ENCODE measurements around the gene GIT1. TPM values are rescaled to one million over a fixed set of nuclear protein-coding genes. Genes with fewer than 3 reads are reported as not detected.

The GIT1 gene
- total and polyA plus RNA-seq, 2 donors (not counting 1 experiment from before 2014, with no cell fraction given) = 12.4 to 20.1 TPM

DNA sequence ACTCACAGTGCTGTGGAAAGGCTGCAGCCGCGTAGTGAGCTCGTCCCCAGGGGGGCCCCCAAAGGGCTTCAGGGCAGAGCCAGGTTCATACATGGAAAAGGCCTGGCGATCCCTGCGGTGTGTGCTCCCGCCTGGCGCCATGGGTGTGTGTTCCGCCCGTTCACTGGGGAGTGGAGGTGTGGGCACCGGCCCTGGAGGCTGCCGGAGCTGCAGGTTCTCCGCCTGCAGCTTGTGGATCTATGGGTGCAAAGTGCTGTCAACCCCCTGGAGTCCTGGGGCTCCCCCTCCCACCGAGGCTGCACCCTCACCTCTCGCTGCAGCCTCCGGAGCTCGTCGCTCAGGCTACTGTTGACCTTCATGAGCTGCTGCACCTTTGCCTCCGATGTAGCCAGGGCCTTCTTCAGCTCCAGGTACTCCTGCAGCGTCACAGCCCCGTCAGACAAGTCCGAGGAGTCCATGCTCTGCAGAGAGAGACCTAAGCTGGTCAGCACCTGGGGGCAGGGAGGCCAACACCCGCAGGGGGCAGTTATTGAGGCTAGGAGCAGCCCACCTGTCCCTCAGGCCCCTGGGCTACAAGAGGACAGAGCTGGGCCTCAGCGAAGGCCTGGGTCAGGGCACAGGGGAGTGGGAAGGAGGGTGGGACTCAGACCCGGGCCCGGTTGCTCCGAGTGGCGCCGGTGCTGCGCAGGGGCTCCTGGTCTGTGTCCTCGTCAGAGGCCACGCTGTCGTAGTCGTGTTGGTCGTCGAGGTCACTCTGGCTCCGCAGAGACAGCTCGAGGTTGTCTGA lies 13.0 kb downstream of the GIT1 start:
- TF ChIP-seq, protein P1, sequence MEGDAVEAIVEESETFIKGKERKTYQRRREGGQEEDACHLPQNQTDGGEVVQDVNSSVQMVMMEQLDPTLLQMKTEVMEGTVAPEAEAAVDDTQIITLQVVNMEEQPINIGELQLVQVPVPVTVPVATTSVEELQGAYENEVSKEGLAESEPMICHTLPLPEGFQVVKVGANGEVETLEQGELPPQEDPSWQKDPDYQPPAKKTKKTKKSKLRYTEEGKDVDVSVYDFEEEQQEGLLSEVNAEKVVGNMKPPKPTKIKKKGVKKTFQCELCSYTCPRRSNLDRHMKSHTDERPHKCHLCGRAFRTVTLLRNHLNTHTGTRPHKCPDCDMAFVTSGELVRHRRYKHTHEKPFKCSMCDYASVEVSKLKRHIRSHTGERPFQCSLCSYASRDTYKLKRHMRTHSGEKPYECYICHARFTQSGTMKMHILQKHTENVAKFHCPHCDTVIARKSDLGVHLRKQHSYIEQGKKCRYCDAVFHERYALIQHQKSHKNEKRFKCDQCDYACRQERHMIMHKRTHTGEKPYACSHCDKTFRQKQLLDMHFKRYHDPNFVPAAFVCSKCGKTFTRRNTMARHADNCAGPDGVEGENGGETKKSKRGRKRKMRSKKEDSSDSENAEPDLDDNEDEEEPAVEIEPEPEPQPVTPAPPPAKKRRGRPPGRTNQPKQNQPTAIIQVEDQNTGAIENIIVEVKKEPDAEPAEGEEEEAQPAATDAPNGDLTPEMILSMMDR (conservative IDR thresholded peaks at IDR 0.05 in 1 of 2, IDR thresholded peaks at IDR 0.05 in 1 of 2; ENCODE audit: low read depth in 1 of 2, low read length in 2 of 2) = no peak
- TF ChIP-seq EZH2 (IDR thresholded peaks at IDR 0.05; ENCODE audit: low read length, missing control alignments) = no peak
- Histone ChIP-seq H3K36me3 (ENCODE audit: control insufficient read depth, insufficient read depth, low read length) (peaks cover 42% of the 10 kb centered on the region), H4K20me1 (ENCODE audit: control insufficient read depth, extremely low read depth, insufficient read depth, low read length) (no peaks in the 10 kb centered on the region), H3K79me2 (ENCODE audit: control insufficient read depth, insufficient read depth, low read length) (no peaks in the 10 kb centered on the region), H3K27ac (ENCODE audit: insufficient read depth, low read length) (no peak overlapping the region), H3K4me1 (ENCODE audit: control insufficient read depth, extremely low read depth, insufficient read depth, low read length) (peaks cover 10% of the 10 kb centered on the region), H3K9ac (ENCODE audit: insufficient read depth, low read length) (no peak overlapping the region), H2AFZ (ENCODE audit: low read length) (no peak overlapping the region), H3K27me3 (ENCODE audit: control insufficient read depth, insufficient read depth, low read length) (no peaks in the 10 kb centered on the region), H3K4me3 (replicated peaks in 1 of 4; ENCODE audit: control extremely low read depth in 1 of 4, insufficient read depth in 1 of 4, low read depth in 3 of 4, low read length in 4 of 4) (no peak overlapping the region), H3K4me2 (ENCODE audit: extremely low read depth, insufficient read depth, low read length) (no peak overlapping the region), H3K9me3 (ENCODE audit: control insufficient read depth, insufficient read depth, low read depth, low read length) (no peaks in the 10 kb centered on the region)
- DNase-seq (ENCODE audit: low read depth in 2 of 2) = no peak

- H4K20me1 ChIP-seq (ENCODE audit: control insufficient read depth, extremely low read depth, insufficient read depth, low read length) = no peaks in the 10 kb centered on the region
- no peak overlapping the region for H3K4me3 ChIP-seq (replicated peaks in 1 of 4; ENCODE audit: control extremely low read depth in 1 of 4, insufficient read depth in 1 of 4, low read depth in 3 of 4, low read length in 4 of 4)
- no peaks in the 10 kb centered on the region for H3K27me3 ChIP-seq (ENCODE audit: control insufficient read depth, insufficient read depth, low read length)
- no peak for TF ChIP-seq EZH2 (IDR thresholded peaks at IDR 0.05; ENCODE audit: low read length, missing control alignments)
- TF ChIP-seq, protein P1 (conservative IDR thresholded peaks at IDR 0.05 in 1 of 2, IDR thresholded peaks at IDR 0.05 in 1 of 2; ENCODE audit: low read depth in 1 of 2, low read length in 2 of 2) = no peak
- no peak for DNase-seq (ENCODE audit: low read depth in 2 of 2)
- H3K9me3 ChIP-seq (ENCODE audit: control insufficient read depth, insufficient read depth, low read depth, low read length) = no peaks in the 10 kb centered on the region
- no peak overlapping the region for H3K9ac ChIP-seq (ENCODE audit: insufficient read depth, low read length)
- peaks cover 10% of the 10 kb centered on the region for H3K4me1 ChIP-seq (ENCODE audit: control insufficient read depth, extremely low read depth, insufficient read depth, low read length)
- no peaks in the 10 kb centered on the region for H3K79me2 ChIP-seq (ENCODE audit: control insufficient read depth, insufficient read depth, low read length)
- peaks cover 45% of the 10 kb centered on the region for H3K36me3 ChIP-seq (ENCODE audit: control insufficient read depth, insufficient read depth, low read length)
- no peak overlapping the region for H3K4me2 ChIP-seq (ENCODE audit: extremely low read depth, insufficient read depth, low read length)
- H3K27ac ChIP-seq (ENCODE audit: insufficient read depth, low read length) = no peak overlapping the region
- H2AFZ ChIP-seq (ENCODE audit: low read length) = no peak overlapping the region
Measured at GRCh38 chr17:29575511-29576213, 13.8 kb downstream of the GIT1 start.

DNA sequence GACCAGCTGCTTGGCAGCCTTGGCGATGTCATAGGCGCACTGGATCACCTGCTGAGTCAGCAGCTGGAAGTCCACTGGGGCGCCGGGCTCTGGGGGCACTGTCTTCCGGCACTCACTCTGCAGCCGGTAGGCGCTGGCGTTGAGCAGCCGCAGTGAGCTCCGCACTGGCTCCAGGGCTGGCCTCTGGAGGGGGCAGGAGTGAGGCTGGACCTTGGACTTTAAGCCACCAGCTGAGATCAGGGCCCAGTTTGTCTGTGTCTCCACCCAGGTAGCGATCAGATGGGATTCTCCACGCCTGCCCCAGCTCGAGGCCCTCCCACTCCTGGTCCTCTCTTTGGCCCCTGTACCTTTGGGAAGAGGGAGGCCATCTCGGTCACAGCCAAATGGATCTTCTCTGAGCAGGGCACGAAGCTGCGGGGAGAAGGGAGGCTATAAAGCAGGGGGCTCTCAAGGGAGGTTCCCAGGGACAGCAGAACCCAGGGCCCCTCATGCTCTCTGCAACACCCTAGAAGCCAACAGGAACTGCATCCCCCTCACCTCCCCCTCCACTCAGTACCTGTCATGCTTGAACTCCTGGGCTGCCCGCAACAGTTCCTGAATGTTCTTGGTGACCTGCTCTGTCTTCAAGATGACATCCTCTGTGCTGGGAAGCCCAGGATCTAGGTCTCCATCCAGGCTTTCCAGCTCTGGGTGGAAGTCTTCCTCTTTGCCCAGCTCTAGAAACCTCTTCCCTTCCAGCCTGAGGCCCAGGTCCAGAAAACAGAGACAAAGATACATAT lies 14.5 kb downstream of the GIT1 start:
- Histone ChIP-seq H3K4me3 (replicated peaks in 1 of 4; ENCODE audit: control extremely low read depth in 1 of 4, insufficient read depth in 1 of 4, low read depth in 3 of 4, low read length in 4 of 4) (no peak overlapping the region), H3K9ac (ENCODE audit: insufficient read depth, low read length) (no peak overlapping the region), H4K20me1 (ENCODE audit: control insufficient read depth, extremely low read depth, insufficient read depth, low read length) (no peaks in the 10 kb centered on the region), H3K4me2 (ENCODE audit: extremely low read depth, insufficient read depth, low read length) (no peak overlapping the region), H3K4me1 (ENCODE audit: control insufficient read depth, extremely low read depth, insufficient read depth, low read length) (peaks cover 9% of the 10 kb centered on the region), H3K27me3 (ENCODE audit: control insufficient read depth, insufficient read depth, low read length) (no peaks in the 10 kb centered on the region), H2AFZ (ENCODE audit: low read length) (no peak overlapping the region), H3K9me3 (ENCODE audit: control insufficient read depth, insufficient read depth, low read depth, low read length) (no peaks in the 10 kb centered on the region), H3K36me3 (ENCODE audit: control insufficient read depth, insufficient read depth, low read length) (peaks cover 45% of the 10 kb centered on the region), H3K79me2 (ENCODE audit: control insufficient read depth, insufficient read depth, low read length) (no peaks in the 10 kb centered on the region), H3K27ac (ENCODE audit: insufficient read depth, low read length) (no peak overlapping the region)
- no peak for TF ChIP-seq EZH2 (IDR thresholded peaks at IDR 0.05; ENCODE audit: low read length, missing control alignments)
- TF ChIP-seq, protein P1 (conservative IDR thresholded peaks at IDR 0.05 in 1 of 2, IDR thresholded peaks at IDR 0.05 in 1 of 2; ENCODE audit: low read depth in 1 of 2, low read length in 2 of 2) = no peak
- no peak for DNase-seq (ENCODE audit: low read depth in 2 of 2)

All from fibroblast of lung (primary cell).